Stimulated activated naive CD8-positive, alpha-beta T cell treated with anti-CD3 and anti-CD28 coated beads, Interleukin-15, amount 100 ng/mL, for 72 hours (primary cell): ENCODE measurements around the gene UCP3.
A peak's percentile ranks its signal among the peaks of the same experiment; 100 is the strongest.

Experiments
- ATAC-seq: fragments of 150-1000 bp; cut with Tn5 transposase; 2 replicates; pipeline ENCODE4 v1.10.0; 2021; ENCODE audit warnings: mild to moderate bottlenecking, moderate library complexity
- DNase-seq, 2 donors: peaks; one replicate each; pipeline ENCODE4 v3.0.0; 2021 to 2022
- H3K27ac Mint-ChIP-seq, 2 donors: one replicate each; pipeline ENCODE4 v1.8.0; 2022; ENCODE audit warnings: mild to moderate bottlenecking in 2 of 2, mixed read lengths in 2 of 2, moderate library complexity in 2 of 2
- H3K27me3 Mint-ChIP-seq: one replicate; pipeline ENCODE4 v1.8.0; 2022; ENCODE audit warnings: mixed read lengths
- H3K4me1 Mint-ChIP-seq: one replicate; pipeline ENCODE4 v1.8.0; 2022; ENCODE audit warnings: mild to moderate bottlenecking, mixed read lengths
- H3K4me3 Mint-ChIP-seq, 2 donors: one replicate each; pipeline ENCODE4 v1.8.0; 2022; ENCODE audit warnings: mild to moderate bottlenecking in 2 of 2, mixed read lengths in 2 of 2, moderate library complexity in 1 of 2
- H3K9me3 Mint-ChIP-seq, 2 donors: one replicate each; pipeline ENCODE4 v1.8.0; 2022; ENCODE audit warnings: mixed read lengths in 2 of 2

UCP3 gene

DNA sequence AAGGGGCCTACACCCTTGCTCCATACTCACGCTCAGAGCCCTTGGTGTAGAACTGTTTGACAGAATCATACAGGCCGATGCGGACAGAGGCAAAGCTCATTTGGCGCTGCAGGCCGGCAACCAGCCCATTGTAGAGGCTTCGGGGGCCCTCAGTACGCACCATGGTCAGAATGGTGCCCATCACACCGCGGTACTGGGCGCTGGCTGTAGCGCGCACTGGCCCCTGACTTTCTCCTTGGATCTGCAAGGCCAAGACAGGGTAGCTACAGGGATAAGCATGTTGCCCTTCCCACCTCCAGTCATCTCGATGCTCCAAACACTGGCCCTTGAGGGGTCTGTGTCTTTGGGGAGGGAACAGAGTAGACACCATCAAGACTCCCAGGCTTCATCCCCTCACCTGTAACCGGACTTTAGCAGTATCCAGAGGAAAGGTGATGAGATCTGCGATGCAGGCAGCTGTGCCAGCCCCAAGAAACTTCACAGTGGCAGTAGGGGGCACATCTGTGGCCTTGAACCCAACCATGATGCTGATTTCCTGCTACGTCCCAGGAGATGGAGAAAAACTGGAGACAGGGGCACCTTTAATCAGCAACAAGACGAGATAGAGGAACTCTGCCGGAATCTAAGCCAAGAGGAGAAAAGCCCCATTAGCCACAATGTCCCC, 30.9 kb downstream of the UCP3 start:
- Mint-ChIP-seq H3K9me3 (no peaks in the 10 kb centered on the region), H3K27me3 (no peaks in the 10 kb centered on the region), H3K4me1 (peaks cover 79% of the 10 kb centered on the region), H3K27ac (no peak overlapping the region), H3K4me3 (peak overlapping the region in 1 of 2 donors; percentile 27)
- DNase-seq (no peak), ATAC-seq (no peak)

DNA sequence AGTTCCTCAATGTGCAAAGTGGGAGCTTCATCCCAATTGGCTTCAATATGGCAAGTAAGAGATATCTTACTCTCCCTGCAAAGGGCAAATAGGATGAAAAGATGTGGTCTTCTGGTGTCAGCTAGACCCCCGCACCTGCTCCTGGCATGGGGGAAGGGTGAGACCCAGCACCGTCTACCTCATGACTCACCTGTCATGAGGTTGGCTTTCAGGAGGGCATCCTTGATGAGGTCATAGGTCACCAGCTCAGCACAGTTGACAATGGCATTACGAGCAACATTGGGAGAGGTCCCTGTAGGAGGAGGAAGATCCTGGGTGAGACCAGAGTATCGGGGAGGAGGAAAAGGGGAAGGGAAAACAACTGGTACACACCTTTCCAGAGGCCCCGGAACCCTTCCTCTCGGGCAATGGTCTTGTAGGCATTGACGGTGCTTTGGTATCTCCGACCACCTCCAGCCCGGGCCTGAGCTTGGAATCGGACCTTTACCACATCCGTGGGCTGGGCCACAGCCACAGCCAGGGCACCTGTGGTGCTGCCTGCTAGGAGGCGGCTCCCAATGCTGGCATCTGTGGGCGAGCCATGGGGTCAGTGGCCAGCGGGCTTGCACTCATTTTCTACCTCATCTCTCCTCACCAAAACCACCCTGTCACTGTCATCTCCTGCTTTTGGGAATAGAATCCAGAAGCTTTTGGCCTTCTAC, 32.3 kb downstream of the UCP3 start:
- no peaks in the 10 kb centered on the region for H3K9me3 Mint-ChIP-seq
- peak overlapping the region in 1 of 2 donors; percentile 10 for H3K4me3 Mint-ChIP-seq

DNA sequence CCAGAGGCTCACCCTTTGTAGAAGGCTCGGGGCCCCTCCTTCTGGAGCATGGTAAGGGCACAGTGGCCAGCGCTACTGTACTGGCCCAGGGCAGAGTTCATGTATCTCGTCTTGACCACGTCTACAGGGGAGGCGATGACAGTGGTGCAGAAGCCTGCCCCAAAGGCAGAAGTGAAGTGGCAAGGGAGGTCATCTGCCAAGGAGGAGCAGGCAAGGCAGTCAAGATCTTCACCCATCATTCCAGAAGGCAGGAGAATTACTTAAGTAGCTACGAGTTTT, 33.5 kb downstream of the UCP3 start:
- H3K4me1 Mint-ChIP-seq, result peaks cover 100% of the 10 kb centered on the region
- no peaks in the 10 kb centered on the region for H3K9me3 Mint-ChIP-seq
- ATAC-seq (no peak), DNase-seq (no peak)
- peak overlapping the region; percentile 35 to 38 for H3K27ac Mint-ChIP-seq
- H3K4me3 Mint-ChIP-seq, result peak overlapping the region in 1 of 2 donors; percentile 33
- H3K27me3 Mint-ChIP-seq, result no peaks in the 10 kb centered on the region

More for the DNA sequence above, 32.3 kb downstream of the UCP3 start:
- peak overlapping the region; percentile 50 to 79 for H3K27ac Mint-ChIP-seq
- H3K4me1 Mint-ChIP-seq, result peaks cover 93% of the 10 kb centered on the region
- no peaks in the 10 kb centered on the region for H3K27me3 Mint-ChIP-seq
- no peak for ATAC-seq
- DNase-seq, result no peak

DNA sequence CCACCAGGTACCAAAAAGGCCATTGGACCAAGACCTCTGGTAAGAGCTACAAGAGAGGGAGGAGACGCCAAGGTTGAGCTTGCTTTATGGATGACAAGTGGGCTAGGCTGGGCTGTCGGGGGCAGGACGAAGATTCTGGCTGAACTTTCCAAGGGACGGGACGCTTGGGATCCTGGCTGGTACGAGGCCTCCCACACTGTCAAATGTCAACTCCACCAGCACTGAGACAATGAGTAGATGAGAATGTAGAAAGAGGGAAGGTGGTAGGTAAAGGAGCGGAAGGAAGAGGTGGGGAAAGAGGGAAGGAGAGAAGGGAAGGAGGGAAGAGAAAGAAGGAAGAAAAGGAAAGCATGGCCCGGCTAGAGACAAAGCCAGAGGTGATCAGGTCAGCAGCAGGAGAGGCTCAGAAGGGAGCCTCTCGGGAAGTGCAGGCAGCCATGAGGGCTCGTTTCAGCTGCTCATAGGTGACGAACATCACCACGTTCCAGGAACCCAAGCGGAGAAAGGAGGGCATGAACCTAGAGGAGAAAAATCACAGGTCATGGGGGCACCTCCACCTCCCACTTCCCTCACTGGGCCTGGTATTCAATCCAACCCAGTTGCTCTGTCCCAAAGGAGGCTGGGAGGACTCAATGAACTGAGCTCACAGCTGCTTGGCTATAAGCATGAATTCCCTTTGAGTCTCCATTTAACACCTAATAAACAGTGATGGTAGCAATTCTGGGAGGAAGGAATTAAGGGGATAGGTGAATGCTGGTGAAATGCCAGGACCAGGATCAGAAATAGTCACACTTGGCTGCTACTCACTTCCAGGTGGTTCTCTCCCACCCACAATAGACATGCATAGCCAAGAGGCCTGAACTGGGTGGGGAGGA, 34.0 kb downstream of the UCP3 start:
- Mint-ChIP-seq H3K9me3 (no peaks in the 10 kb centered on the region), H3K4me3 (peak overlapping the region in 1 of 2 donors; percentile 33), H3K27ac (peak overlapping the region; percentile 37 to 86)

DNA sequence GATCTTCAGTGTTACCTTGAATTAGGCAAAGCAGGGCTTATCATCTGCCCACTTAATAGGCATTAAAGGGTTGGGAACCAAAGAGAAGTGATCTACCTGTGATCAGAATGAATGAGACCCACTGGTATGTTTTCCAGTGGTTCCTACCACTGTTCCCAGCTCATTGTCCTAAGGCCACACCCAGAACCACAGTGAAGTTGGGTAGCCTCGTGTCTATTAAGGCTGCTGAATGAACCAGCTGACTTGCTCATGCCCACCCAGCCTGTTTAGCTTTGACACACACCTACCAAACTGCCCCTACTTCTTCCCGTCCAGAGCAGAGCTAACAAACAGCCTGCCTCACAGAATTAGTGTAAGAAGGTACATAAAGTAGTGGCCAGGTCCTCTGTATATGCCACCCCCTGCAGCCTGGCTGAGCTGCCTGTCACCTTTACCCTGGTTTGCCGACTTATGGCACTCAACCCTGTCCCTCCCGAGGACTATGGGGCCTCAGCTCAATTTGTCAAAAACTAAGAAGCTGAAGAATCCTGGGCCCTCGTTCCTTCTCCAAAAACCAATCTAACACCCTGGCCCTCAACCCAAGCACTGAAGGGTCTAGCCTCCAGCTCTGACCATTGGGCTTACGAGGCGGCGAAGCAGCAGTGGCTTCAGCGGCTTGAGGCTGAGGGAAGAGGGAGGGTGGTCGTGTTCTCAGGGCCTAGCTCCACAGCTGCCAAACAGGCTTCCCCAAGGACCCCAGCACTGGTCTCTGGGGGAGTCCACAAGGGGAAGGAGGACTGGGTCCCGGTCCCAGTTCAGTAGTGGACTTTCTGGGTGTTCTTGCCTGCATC, 36.0 kb downstream of the UCP3 start:
- Mint-ChIP-seq H3K27ac (peak overlapping the region in 1 of 2 donors; percentile 14), H3K4me1 (peaks cover 100% of the 10 kb centered on the region), H3K9me3 (no peaks in the 10 kb centered on the region), H3K4me3 (no peak overlapping the region), H3K27me3 (no peaks in the 10 kb centered on the region)
- DNase-seq (no peak), ATAC-seq (no peak)

More for the DNA sequence above, 34.0 kb downstream of the UCP3 start:
- Mint-ChIP-seq H3K4me1 (peaks cover 100% of the 10 kb centered on the region), H3K27me3 (no peaks in the 10 kb centered on the region)
- ATAC-seq (no peak), DNase-seq (no peak)

DNA sequence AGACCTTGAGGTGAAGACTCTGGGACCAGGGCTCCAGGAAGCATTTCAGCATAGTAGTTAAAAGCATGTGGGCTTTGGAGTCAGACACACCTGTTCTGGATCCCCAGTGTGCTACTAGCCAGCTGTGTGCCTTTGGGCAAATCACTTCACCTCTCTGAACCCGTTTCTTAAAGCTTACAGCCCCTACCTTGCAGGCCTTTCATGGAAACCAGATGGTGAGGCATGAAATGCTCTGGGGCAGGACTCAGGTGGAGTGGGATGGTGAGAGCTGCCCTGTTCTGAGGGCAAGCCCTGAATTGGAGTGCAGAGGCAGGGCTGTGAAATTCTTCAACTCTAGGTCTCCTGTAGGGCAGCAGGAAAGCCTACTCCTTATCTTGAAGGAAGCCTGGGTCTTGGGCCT, 36.7 kb downstream of the UCP3 start:
- peaks cover 98% of the 10 kb centered on the region for H3K4me1 Mint-ChIP-seq
- H3K4me3 Mint-ChIP-seq, result no peak overlapping the region
- peak overlapping the region in 1 of 2 donors; percentile 46 for H3K27ac Mint-ChIP-seq
- DNase-seq (no peak), ATAC-seq (no peak)
- H3K9me3 Mint-ChIP-seq, result no peaks in the 10 kb centered on the region
- H3K27me3 Mint-ChIP-seq, result no peaks in the 10 kb centered on the region

DNA sequence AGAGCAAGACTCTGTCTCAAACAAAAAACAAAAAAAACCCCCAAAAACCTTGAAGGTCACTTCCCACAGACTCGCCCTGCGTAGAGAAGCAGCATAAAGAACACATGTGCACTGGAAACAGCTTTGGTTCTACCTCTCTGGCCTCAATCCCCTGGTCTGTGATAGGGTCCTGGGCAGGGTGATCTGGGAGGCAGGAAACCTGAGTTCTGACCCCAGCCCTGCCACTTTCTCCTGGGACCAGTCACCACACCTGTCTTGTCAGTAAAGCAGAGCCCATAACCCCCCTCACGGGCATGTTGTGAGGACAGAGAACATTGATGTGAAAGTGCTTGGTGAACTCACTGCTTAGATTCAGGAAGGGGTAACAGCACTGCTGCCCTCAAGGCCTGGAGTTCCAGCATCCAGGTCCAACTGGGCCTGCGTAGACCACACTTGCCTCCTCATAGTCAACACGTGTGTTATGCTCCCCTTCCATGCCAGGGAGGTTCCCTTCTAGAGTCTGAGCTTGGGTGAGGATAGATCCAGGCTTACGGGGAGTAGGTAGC, 37.6 kb downstream of the UCP3 start:
- no peak for ATAC-seq

DNA sequence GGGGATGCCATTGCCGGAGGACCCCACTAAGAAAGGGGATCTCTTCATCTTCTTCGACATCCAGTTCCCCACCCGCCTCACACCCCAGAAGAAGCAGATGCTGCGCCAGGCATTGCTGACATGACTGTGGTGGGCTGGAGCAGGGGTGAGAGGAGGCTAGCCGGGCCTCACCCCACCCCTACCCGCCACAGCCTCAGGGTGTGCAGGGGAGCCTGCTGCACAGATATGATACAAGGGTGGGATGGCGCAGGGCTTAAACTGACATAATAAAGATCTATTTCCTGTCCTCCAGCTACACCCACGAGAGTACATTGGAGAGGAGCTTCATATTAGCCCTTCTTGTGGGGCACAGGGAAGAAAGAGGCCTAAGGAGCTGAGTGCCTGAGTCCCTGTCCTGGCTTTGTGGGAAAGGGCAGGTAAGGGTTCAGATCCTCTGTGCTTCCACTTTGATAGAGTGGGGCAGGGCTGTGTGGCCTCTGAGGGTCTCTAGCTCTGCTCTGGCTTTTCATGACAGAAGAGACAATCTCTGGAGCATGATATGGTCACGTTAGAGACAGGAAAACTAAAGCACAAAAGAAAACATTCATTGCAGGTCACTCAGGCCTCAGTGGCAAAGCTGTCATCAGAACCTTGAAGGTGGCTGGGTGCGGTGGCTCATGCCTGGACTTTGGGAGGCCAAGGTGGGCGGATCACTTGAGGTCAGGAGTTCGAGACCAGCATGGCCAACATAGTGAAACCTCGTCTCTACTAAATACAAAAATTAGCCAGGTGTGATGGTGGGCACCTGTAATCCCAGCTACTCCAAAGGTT, 38.7 kb downstream of the UCP3 start:
- H3K27me3 Mint-ChIP-seq, result no peaks in the 10 kb centered on the region
- ATAC-seq (peak; percentile 55), DNase-seq (peak in 1 of 2 donors; percentile 35)
- no peaks in the 10 kb centered on the region for H3K9me3 Mint-ChIP-seq
- peaks cover 87% of the 10 kb centered on the region for H3K4me1 Mint-ChIP-seq
- no peak overlapping the region for H3K4me3 Mint-ChIP-seq
- H3K27ac Mint-ChIP-seq, result peak overlapping the region; percentile 77 to 79

More for the DNA sequence above, 37.6 kb downstream of the UCP3 start:
- peak overlapping the region; percentile 51 to 73 for H3K27ac Mint-ChIP-seq
- no peaks in the 10 kb centered on the region for H3K9me3 Mint-ChIP-seq
- H3K4me3 Mint-ChIP-seq, result peak overlapping the region in 1 of 2 donors; percentile 22
- no peak for DNase-seq
- H3K27me3 Mint-ChIP-seq, result no peaks in the 10 kb centered on the region
- peaks cover 90% of the 10 kb centered on the region for H3K4me1 Mint-ChIP-seq

DNA sequence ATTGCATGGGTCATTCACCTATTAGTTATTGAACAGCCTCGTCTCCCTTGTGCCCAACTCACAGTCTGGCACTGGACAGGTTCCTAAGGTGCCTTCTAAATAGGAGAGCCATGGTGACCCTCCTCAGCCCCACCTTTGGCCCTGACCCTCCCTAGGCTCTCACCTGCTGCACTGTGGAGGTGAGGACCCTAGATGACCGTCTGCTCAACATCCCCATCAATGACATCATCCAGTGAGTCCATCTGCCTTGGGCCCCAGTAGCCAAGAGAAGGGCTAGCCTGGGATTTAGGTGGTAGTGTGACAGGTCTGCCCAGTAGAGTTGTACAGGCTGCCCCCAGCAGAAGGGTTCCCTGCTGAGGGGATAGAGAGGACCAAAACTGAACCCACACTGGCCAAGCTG, 39.8 kb downstream of the UCP3 start:
- H3K27me3 Mint-ChIP-seq, result no peaks in the 10 kb centered on the region
- no peaks in the 10 kb centered on the region for H3K9me3 Mint-ChIP-seq
- no peak overlapping the region for H3K4me3 Mint-ChIP-seq
- H3K27ac Mint-ChIP-seq, result no peak overlapping the region
- no peak for DNase-seq
- H3K4me1 Mint-ChIP-seq, result peaks cover 87% of the 10 kb centered on the region
- ATAC-seq, result no peak

DNA sequence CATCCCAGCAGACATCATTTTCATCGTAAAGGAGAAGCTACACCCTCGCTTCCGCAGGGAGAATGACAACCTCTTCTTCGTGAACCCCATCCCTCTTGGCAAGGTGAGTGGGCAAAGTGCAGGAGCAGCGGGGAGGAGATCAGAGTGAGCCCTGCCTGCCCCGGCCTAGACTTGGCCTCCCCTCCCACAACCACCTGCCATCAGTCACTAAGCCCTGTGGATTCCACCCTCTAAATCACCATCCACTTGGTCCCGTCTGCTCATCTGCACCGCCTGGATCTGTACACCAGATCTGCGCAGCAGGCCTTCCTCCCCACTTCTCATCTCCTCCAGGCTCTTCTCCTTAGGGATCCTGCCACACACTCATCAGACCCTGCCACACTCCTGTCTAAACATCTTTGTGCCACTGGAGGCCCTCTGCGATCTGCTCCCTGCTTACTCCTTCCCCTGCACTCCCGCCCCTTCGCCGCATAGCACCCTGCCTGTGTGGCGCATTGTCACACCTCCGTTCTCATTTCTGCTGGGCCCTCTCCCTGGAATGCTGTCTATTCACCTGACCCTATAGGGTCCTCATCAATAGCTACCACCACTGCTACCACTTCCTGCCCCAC, 40.4 kb downstream of the UCP3 start:
- DNase-seq (no peak), ATAC-seq (no peak)
- peak overlapping the region in 1 of 2 donors; percentile 54 for H3K27ac Mint-ChIP-seq
- no peak overlapping the region for H3K4me3 Mint-ChIP-seq
- H3K9me3 Mint-ChIP-seq, result no peaks in the 10 kb centered on the region
- no peaks in the 10 kb centered on the region for H3K27me3 Mint-ChIP-seq
- peaks cover 85% of the 10 kb centered on the region for H3K4me1 Mint-ChIP-seq

DNA sequence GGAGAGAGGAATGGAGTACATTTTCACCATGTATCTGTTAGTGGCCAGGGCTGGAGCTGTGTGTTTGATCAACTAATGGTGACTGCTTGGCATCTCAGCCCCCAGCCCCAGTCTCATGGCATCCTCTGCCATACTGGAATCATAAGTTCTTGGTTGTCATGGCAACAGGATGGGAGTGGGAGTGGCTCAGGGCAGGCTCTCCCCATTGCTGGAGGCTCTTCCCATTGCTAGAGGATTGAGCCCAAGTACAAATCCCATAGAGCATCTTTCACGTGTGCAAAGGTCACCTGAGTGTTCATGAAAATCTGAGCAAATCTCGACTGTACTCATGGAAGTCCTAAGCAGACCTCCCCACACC, 43.1 kb downstream of the UCP3 start:
- H3K27me3 Mint-ChIP-seq, result no peaks in the 10 kb centered on the region
- ATAC-seq, result no peak
- H3K9me3 Mint-ChIP-seq, result no peaks in the 10 kb centered on the region
- no peak for DNase-seq
- no peak overlapping the region for H3K4me3 Mint-ChIP-seq
- H3K27ac Mint-ChIP-seq, result peak overlapping the region in 1 of 2 donors; percentile 72
- peaks cover 58% of the 10 kb centered on the region for H3K4me1 Mint-ChIP-seq

DNA sequence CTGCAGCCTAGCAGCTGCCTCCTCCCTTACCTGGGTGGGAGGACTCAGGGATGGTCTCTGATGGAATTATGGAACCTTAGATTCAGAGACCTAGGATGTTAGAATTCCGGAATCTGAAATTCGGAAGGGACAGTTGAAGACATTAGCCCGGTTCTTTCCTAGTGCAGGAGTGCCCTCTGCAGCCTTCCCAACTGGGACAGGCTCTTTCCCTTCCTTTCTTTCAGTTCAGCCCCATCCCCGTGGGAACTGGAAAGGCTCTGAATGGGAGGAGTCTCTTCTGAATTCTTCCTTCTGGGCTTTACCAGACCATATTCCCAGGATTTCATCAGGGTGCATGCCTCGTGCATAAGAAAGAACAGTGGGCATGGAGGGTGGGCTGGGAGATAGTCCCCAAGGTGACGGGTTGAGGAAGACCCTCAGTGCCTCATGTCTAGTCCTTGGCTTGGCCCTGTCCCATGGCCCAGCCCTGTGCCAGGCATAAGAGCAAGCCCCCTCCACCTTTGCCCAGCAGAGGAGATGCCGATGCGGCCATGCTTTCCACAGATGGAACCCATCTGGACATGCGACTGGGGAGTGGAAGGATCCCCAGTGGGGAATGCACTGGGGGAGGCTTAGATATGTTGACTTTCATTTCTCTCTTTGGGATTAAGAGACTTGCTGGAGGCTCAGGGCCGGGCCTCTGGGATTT, 43.7 kb downstream of the UCP3 start:
- Mint-ChIP-seq H3K27ac (peak overlapping the region in 1 of 2 donors; percentile 72), H3K27me3 (no peaks in the 10 kb centered on the region), H3K4me3 (peak overlapping the region in 1 of 2 donors; percentile 56), H3K9me3 (no peaks in the 10 kb centered on the region), H3K4me1 (peaks cover 53% of the 10 kb centered on the region)
- DNase-seq, result no peak
- no peak for ATAC-seq

DNA sequence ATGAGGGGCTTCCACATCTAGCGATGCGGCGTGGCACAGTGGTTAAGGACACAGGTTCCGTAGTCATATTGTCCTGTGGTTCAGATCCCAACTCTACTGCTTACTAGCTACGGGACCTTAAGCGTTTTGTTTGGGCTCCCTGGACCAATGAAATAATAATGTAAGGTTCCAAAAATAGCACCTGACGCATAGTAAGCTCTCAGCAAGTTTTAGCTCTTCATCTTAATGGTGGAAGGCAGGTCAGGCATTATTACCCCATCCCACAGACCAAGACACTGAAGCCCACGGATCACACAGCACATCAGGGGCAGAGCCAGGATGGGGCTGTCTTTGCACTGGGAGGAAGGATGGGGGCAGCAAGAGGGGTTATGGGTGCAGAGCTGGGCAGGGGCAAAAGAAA, 45.0 kb downstream of the UCP3 start:
- no peak for DNase-seq
- Mint-ChIP-seq H3K4me1 (peaks cover 39% of the 10 kb centered on the region), H3K9me3 (no peaks in the 10 kb centered on the region), H3K27me3 (no peaks in the 10 kb centered on the region), H3K27ac (peak overlapping the region in 1 of 2 donors; percentile 35), H3K4me3 (peak overlapping the region in 1 of 2 donors; percentile 13)
- ATAC-seq, result no peak
